22Rv1 (cell line): Measurements from ENCODE around the gene XPNPEP1.

Experiments
- CTCF ChIP-seq: fragments of 450-650 bp; IDR thresholded peaks from 2 replicates; pipeline ENCODE4 v1.5.1; 2017; ENCODE audit warnings: mild to moderate bottlenecking
- ZFX ChIP-seq: fragments of 450-650 bp; IDR thresholded peaks from 2 replicates; pipeline ENCODE4 v1.6.1; 2017; ENCODE audit warnings: antibody characterized with exemption, borderline replicate concordance

- TF ChIP-seq CTCF = peak; percentile 85
- no peak for TF ChIP-seq ZFX
These were observed 33.3 kb upstream of the XPNPEP1 start for GRCh38 chr10:109956454-109957091.
